HUES6 (cell line): Measurements from ENCODE around the gene CACTIN.
A peak's percentile ranks its signal among the peaks of the same experiment; 100 is the strongest.
"Not testable (repeated sequence)": the region's sequence is repeated elsewhere in the genome, so short reads cannot be mapped to it uniquely, and the experiment has no call there.

Experiments
- H3K27ac ChIP-seq: 2 replicates; pipeline ENCODE4 v1.7.0; 2013; ENCODE audit warnings: low read depth, mild to moderate bottlenecking, low read length, inconsistent platforms
- H3K27me3 ChIP-seq: 2 replicates; pipeline ENCODE4 v1.6.1; 2013; ENCODE audit warnings: low read length; ENCODE audit not compliant: control insufficient read depth, insufficient read depth
- H3K36me3 ChIP-seq: 2 replicates; pipeline ENCODE4 v1.6.1; 2013; ENCODE audit warnings: low read length; ENCODE audit not compliant: control insufficient read depth, insufficient read depth
- H3K4me1 ChIP-seq: 2 replicates; pipeline ENCODE4 v1.6.1; 2013; ENCODE audit warnings: low read length; ENCODE audit not compliant: control insufficient read depth, insufficient read depth
- H3K4me3 ChIP-seq: 2 replicates; pipeline ENCODE4 v1.5.1; 2013; ENCODE audit warnings: low read depth, low read length
- H3K9ac ChIP-seq: one replicate; pipeline ENCODE4 v1.6.1; 2013; ENCODE audit warnings: mild to moderate bottlenecking, low read length
- H3K9me3 ChIP-seq: 2 replicates; pipeline ENCODE4 v1.6.1; 2013; ENCODE audit warnings: low read depth, low read length; ENCODE audit not compliant: control insufficient read depth, insufficient read depth

CACTIN gene

DNA sequence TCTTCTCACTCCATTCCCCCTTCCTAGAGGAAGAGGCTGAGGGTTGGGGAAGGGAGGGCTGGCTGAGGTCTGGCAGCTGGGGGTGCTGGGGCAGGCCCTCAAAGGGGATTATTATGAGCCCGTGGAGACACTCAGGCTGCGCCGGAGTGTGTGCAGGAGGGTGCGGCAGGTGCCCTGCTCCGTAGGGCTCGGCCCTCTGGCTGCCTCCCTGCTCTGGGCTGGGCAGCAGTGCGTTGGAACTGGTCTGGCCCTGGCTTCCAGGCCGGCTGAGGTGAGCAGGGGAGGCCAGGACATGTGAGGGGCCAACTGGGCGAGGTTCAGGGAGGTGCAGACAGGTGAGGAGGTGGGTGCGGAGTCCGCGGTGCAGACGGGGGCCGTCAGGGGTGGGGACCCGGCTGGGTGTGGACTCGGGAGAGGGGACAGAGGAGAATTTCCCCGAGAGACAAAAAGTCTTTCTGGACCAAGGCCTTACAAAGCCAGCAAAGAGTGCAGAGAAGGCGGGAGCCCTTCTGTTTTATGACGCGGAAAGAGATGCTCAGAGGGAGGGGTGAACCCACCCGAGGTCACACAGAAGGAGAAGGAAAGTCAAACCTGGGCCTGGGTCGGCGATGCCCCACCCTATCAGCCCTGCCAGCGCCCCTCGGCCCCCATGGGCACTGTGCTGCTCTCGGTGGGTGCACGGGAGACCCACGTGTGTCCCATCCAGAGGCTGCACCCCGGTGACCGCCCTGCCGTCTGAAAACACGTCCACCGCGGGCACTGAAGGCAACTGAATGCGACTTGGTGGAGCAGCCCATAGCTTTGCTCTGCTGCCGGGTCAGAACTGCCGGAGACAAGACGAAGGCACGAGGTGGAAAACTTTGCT, 42.7 kb upstream of the CACTIN start:
- peaks cover 11% of the 10 kb centered on the region for H3K36me3 ChIP-seq
- no peaks in the 10 kb centered on the region for H3K9me3 ChIP-seq
- H3K4me1 ChIP-seq, result peaks cover 38% of the 10 kb centered on the region
- H3K27me3 ChIP-seq, result no peaks in the 10 kb centered on the region
- peak overlapping the region; percentile 39 for H3K9ac ChIP-seq
- H3K27ac ChIP-seq, result peak overlapping the region; percentile 28; the same call in 1 of the 2 replicates
- no peak overlapping the region for H3K4me3 ChIP-seq

DNA sequence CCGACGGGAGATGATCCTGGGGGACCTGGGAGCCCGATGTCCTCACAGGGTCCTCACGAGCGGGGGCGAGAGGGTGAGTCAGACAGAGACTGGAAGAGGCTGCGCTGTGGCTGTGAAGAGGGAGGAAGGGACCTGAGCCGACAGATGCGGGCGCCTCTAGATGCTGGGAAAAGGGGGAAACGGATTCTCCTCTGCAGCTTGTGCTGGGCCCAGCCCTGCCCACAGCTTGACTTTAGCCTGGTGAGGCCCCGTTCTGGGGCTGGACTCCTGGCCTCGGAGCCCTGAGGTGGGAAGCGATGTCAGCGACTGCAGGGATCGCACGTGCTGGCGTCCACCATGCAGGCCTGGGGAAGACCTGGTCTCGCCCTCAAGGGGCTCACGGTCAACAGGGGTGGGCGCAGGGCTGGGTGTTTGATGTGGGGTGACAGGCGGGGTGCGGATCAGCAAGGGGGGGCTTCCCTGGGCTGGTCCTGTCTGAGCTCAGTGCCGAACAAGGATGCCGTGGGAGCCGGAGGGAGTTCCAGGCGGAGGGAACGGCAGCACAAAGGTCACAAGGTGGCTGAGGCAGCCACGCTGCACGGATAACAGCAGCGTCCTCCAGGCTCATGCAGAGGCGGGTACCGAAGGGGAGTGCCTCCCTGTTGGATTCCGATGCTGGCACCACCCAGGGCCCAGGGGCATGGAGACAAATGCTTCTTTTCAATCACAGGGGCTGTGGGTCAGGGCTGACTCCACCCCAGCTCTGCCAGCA, 41.9 kb upstream of the CACTIN start:
- H3K27ac ChIP-seq, result no peak overlapping the region
- H3K4me3 ChIP-seq, result no peak overlapping the region
- no peaks in the 10 kb centered on the region for H3K9me3 ChIP-seq
- peak overlapping the region; percentile 4 for H3K9ac ChIP-seq
- H3K4me1 ChIP-seq, result peaks cover 38% of the 10 kb centered on the region
- H3K27me3 ChIP-seq, result no peaks in the 10 kb centered on the region
- H3K36me3 ChIP-seq, result peaks cover 19% of the 10 kb centered on the region

DNA sequence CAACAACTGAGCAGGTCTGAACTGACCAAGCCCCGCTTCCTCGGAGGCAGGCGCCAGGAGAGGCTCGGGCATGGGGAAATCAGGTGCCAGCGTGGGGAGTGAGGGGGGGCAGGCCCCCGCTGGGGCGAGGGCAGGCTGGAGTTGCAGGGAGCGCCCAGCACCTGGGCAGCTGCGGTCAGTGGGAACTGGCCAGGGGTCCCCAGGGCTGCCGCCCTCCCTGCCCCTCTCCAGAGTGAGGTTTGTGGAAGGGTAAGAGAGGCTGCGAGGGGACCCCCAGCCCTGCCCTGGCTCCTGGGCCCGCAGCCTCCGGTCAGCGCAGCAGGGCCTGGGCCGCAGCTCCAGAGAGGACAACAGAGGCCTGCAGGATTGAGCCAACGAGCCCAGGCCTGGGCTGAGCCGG, 41.2 kb upstream of the CACTIN start:
- H3K27ac ChIP-seq, result no peak overlapping the region
- H3K4me1 ChIP-seq, result peaks cover 38% of the 10 kb centered on the region
- H3K36me3 ChIP-seq, result peaks cover 22% of the 10 kb centered on the region
- no peaks in the 10 kb centered on the region for H3K27me3 ChIP-seq
- H3K4me3 ChIP-seq, result no peak overlapping the region
- no peak overlapping the region for H3K9ac ChIP-seq
- H3K9me3 ChIP-seq, result no peaks in the 10 kb centered on the region

DNA sequence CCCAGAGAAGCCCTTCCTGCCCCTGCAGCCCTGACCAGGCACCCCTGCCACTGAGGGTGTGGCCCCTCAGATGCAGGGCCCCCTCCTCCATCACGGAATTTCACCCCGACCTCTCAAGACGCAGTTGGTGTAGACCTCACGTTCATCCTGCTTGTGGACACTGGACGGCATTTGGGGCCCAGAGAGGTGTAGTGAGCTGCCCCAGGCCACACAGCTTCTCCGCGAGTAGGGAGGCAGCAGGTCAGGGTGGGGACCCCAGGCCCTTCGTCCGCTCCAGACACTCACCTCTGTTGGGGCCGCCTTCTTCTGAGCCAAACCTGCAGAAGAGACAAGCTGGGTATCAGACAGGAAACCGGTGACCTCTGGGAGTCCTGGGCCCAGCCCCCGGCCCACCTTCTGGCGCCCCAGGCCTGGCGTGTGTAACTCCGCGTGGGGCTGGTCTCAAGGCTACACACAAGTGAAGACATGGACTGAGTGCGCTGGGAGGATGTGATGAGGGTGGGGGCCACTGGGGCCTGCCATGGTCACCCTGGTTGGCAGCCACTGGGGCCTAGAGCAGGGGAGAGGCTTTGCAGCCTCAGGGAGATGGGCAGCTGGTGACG, 40.5 kb upstream of the CACTIN start:
- Histone ChIP-seq H3K4me1 (peaks cover 33% of the 10 kb centered on the region), H3K9ac (no peak overlapping the region), H3K27me3 (no peaks in the 10 kb centered on the region)

DNA sequence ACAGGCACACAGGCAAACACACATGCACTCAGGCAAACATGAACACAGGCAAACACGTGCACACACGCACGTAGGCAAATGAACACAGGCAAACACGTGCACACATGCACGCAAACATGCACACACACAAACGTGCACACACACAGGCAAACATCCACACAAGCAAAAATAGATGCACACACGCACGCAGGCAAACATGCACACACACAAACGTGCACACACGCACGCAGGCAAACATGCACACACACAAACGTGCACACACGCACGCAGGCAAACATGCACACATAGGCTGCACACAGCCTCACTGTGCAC, 39.9 kb upstream of the CACTIN start:
- not testable (repeated sequence) for H3K9me3 ChIP-seq, H3K4me3 ChIP-seq, H3K27ac ChIP-seq, H3K27me3 ChIP-seq, H3K9ac ChIP-seq
- Histone ChIP-seq H3K36me3 (peaks cover 31% of the 10 kb centered on the region), H3K4me1 (peaks cover 27% of the 10 kb centered on the region)

More for the DNA sequence above, 40.5 kb upstream of the CACTIN start:
- peaks cover 24% of the 10 kb centered on the region for H3K36me3 ChIP-seq
- H3K9me3 ChIP-seq, result no peaks in the 10 kb centered on the region
- no peak overlapping the region for H3K27ac ChIP-seq
- no peak overlapping the region for H3K4me3 ChIP-seq

DNA sequence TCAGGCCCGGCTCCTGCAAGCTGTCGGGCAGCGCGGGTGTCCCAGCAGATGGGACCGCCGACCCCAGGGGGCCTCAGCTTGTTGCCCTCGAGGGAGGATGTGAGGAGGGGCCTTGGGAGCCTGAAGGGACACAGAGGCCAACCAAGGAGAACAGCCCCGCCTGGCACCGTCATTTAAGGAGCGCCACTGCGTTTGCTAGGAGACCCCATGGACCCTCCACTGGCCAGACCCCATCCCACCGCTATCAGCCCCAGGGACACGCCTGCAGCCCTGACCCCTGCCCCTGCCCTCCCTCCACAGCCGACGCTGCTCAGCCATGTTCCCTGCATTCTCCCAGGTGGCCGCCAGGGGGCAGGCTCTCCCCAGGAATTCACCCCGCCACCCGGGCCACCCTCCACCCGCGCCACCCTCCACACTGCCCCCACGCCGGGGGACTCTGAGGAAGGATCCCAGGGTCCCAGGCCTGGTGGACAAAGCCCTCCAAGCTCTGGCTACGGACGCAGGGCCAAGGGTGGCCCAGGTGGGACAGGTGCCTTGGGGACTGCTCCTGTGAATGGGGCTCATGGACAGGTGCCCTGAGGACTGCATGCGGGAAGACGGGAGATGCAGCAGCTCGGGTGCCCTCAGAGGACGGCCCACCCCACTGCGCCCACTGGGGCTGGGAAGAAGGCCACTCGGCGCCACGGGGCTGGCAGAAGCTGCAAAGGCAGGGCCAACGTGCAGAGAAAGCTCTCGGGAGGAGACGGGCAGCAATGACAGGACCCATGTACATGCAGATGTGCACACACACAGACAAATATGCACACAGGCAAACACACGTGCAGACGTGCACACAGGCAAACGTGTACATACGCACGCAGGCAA, 39.3 kb upstream of the CACTIN start:
- Histone ChIP-seq H3K4me1 (peaks cover 21% of the 10 kb centered on the region), H3K27me3 (no peaks in the 10 kb centered on the region), H3K4me3 (no peak overlapping the region), H3K9ac (no peak overlapping the region), H3K9me3 (no peaks in the 10 kb centered on the region), H3K36me3 (peaks cover 37% of the 10 kb centered on the region), H3K27ac (no peak overlapping the region)

DNA sequence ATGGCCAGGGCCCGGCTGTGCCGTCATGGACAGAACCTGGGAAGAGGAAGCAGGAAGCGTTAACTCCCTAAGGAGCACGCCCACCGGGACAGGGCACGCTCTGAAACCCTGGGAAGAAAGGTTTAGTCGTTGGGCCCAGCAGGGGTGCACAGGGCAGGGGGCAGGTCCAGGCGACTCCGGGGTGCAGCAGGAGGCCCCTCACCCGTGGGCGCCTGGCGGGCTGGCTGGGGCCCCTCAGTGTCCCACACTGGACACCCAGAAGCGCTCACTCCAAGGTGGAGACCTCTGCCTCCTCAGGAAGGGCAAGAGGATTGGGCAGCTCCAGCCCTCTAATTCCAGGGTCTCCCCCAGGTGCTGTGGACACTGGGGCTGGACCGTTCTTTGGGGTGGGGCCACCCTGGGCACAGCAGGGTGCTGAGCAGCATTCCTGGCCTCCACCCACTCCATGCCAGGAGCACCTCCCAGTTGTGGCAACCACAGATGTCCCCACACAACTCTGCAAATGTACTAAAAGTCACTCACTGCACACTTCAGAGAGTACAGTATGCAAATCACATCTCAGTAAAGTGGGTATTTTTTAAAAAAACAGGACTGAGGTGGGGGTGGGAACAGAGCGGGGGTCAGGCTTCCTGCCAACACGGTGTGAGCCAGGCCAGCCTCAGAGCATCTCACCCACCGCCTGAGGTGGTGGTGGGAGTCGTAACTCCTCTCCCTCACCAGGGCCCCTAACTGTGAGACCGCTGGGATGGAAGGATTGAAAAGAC, 38.5 kb upstream of the CACTIN start:
- Histone ChIP-seq H3K27me3 (no peaks in the 10 kb centered on the region), H3K27ac (no peak overlapping the region), H3K4me1 (peaks cover 12% of the 10 kb centered on the region; the same call in 1 of the 2 replicates), H3K4me3 (no peak overlapping the region), H3K9ac (no peak overlapping the region), H3K9me3 (no peaks in the 10 kb centered on the region), H3K36me3 (peaks cover 44% of the 10 kb centered on the region)

DNA sequence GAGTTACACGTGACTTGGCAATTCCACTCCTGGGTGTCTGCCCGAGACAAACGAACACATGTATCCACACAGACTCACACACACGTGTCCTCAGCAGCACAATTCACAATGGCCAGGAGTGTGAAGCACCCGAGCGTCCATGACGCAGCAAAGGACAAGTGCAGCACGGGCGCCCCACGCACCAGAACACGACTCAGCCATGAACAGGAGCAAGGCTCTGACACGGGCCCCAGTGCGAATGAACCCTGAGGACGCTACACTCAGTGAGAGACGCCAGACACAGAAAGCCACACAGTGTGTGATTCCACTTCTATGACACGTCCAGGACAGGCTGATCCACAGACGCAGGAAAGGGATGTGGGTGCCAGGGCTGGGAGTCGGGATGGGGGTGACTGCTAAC, 37.2 kb upstream of the CACTIN start:
- Histone ChIP-seq H3K27ac (no peak overlapping the region), H3K27me3 (no peaks in the 10 kb centered on the region), H3K36me3 (peaks cover 54% of the 10 kb centered on the region), H3K9ac (no peak overlapping the region), H3K4me1 (peaks cover 4% of the 10 kb centered on the region; the same call in 1 of the 2 replicates), H3K4me3 (no peak overlapping the region), H3K9me3 (no peaks in the 10 kb centered on the region)

DNA sequence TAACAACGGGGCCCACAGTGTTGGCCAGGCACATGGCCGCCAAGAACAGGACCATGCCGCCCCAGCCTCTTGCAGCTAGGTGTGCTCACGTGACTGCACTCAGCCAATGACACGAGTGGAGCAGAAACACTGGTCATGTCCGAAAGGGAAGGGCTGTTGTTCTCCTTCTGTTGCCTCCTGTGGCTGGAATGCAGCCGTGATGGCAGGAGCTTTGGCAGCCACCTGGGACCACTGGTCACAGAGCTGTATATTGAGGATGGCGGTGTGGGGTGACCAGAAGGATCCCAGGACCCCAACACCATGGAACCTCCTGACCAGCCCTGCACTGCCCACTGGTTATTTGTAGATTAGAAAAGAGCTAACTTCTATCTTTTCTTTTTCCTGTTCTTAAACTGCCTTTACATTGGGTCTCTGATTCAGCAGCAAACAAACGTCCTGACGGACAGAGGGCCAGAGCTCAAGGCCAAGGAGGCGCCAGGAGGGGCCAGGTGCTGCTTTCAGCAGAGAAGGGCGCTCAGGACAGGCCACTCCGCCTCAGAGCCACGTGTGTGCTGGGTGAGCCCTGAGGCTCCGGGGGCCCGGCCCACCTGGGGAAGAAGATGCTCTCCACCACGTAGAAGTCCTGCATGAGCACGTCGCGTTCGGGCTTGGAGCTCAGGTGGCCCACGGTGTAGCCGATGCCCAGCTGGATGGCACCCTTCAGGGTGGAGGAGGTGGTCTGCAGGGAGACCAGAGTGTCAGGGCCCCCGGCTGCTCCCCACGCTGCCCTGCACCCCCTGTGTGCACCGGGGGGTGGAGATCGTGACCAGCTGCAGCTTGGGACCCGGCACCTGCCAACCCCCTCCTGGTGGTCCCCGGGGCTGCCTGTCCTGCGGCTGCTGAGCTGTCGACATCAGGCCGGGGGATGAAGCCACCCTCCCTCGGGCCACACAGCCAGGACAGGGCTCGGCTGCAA, 35.0 kb upstream of the CACTIN start:
- Histone ChIP-seq H3K9ac (no peak overlapping the region), H3K27ac (no peak overlapping the region), H3K36me3 (peaks cover 75% of the 10 kb centered on the region), H3K4me1 (no peaks in the 10 kb centered on the region), H3K4me3 (no peak overlapping the region), H3K27me3 (no peaks in the 10 kb centered on the region), H3K9me3 (no peaks in the 10 kb centered on the region)
